BE2C (cell line): ENCODE data around the gene SPEM1. TPM values are rescaled to one million over a fixed set of nuclear protein-coding genes. Genes with fewer than 3 reads are reported as not detected.

ENCODE experiments used
- DNase-seq: peaks from one replicate; pipeline ENCODE4 v3.0.0-alpha.2; 2020
- H3K27me3 ChIP-seq: fragments of 250-450 bp; sonication (Bioruptor Pico); 2 replicates; pipeline ENCODE4 v1.5.1; 2020; ENCODE audit warnings: mild to moderate bottlenecking
- H3K36me3 ChIP-seq: fragments of 250-450 bp; sonication (Bioruptor Pico); 2 replicates; pipeline ENCODE4 v1.5.1; 2020; ENCODE audit warnings: mild to moderate bottlenecking
- H3K4me1 ChIP-seq: fragments of 250-450 bp; sonication (Bioruptor Pico); 2 replicates; pipeline ENCODE4 v1.5.1; 2020
- H3K4me3 ChIP-seq: 2 replicates; pipeline ENCODE4 v1.5.1; 2011; ENCODE audit warnings: low read depth, low read length
- H3K9me3 ChIP-seq: fragments of 250-450 bp; sonication (Bioruptor Pico); 2 replicates; pipeline ENCODE4 v1.5.1; 2020
- polyA plus RNA-seq: library from polyadenylated mRNA; unstranded; fragments of >200 nt; gene quantifications from one replicate; pipeline ENCODE4 v1.2.1, GENCODE V29; 2012; ENCODE audit warnings: low read depth, missing spikeins; ENCODE audit not compliant: insufficient read length, insufficient read depth
- TF ChIP-seq, protein P1 (sequence below): IDR thresholded peaks from 2 replicates; pipeline ENCODE4 v1.5.1; 2012; ENCODE audit warnings: mild to moderate bottlenecking, low read depth, low read length

SPEM1 gene, protein sequence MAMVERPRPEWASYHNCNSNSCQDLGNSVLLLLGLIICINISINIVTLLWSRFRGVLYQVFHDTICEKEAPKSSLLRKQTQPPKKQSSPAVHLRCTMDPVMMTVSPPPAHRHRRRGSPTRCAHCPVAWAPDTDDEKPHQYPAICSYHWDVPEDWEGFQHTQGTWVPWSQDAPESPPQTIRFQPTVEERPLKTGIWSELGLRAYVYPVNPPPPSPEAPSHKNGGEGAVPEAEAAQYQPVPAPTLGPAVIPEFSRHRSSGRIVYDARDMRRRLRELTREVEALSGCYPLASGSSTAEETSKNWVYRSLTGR
- polyA plus RNA-seq: not detected

DNA sequence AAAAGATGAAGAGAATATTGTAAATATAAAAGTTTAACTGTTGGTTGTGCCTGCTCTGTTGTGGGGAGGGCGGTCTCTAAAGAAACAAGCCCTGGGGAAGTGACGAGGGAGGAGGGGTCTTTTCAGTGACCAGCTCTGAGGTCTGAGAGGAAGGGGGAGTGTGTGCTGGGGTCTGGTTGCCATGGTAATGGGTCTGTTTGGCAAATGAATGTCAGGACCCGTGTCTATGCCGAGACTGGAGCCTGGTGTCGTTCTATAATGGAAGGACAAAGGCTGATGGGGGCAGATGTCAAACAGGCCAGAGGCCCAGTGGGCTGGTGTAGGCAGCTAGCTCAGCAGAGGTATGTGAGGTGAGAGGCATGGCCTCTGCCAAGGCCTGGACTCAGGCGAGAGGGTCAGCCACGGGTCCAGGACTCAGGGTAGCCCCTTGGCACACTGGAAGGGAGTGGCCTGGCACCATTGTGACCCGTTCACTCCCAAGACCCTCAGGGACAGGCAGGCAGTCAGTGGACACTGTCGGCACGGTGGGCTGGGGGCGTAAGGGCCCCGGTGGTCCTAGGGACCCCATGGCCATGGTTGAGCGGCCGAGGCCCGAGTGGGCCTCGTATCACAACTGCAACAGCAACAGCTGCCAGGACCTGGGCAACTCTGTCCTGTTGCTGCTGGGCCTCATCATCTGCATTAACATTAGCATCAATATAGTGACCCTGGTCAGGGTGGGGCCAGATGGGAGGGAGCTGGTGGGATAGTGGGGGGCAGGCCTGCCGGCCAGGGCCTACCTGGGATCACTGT lies at the start of gene SPEM1:
TSS of gene SPEM1 (plus strand) at position 506 of the 792 bp plus-strand sequence. CDS start at position 567, 61 bp downstream.
- no peak for DNase-seq
- TF ChIP-seq, protein P1, sequence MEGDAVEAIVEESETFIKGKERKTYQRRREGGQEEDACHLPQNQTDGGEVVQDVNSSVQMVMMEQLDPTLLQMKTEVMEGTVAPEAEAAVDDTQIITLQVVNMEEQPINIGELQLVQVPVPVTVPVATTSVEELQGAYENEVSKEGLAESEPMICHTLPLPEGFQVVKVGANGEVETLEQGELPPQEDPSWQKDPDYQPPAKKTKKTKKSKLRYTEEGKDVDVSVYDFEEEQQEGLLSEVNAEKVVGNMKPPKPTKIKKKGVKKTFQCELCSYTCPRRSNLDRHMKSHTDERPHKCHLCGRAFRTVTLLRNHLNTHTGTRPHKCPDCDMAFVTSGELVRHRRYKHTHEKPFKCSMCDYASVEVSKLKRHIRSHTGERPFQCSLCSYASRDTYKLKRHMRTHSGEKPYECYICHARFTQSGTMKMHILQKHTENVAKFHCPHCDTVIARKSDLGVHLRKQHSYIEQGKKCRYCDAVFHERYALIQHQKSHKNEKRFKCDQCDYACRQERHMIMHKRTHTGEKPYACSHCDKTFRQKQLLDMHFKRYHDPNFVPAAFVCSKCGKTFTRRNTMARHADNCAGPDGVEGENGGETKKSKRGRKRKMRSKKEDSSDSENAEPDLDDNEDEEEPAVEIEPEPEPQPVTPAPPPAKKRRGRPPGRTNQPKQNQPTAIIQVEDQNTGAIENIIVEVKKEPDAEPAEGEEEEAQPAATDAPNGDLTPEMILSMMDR: no peak
- H3K4me3 ChIP-seq: no peak within 1 kb of the TSS
- H3K9me3 ChIP-seq: no peaks in the 10 kb centered on the region
- H3K4me1 ChIP-seq: no peaks in the 10 kb centered on the region
- no peaks in the 10 kb centered on the region for H3K36me3 ChIP-seq
- H3K27me3 ChIP-seq: no peaks in the 10 kb centered on the region

DNA sequence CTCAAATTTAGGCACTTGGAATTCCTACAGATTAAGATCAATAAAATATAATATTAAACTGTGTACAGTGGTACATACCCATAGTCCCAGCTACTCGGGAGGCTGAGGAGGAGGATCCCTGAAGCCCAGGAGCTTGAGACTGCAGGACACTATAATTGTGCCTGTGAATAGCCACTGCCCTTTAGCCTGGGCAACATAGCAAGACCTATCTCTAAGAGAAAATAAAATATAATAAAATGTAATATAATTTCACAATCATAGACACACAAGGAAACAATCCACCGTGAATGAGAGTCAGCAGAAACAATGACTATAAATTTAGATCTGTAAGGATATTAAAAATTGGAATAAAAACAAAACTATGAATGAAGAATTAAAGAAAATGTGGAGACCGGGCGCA lies 49.3 kb upstream of the SPEM1 start:
- Histone ChIP-seq H3K4me3 (no peak overlapping the region), H3K4me1 (no peaks in the 10 kb centered on the region), H3K9me3 (no peaks in the 10 kb centered on the region), H3K36me3 (no peaks in the 10 kb centered on the region), H3K27me3 (no peaks in the 10 kb centered on the region)
- DNase-seq: no peak
- TF ChIP-seq, protein P1: no peak

DNA sequence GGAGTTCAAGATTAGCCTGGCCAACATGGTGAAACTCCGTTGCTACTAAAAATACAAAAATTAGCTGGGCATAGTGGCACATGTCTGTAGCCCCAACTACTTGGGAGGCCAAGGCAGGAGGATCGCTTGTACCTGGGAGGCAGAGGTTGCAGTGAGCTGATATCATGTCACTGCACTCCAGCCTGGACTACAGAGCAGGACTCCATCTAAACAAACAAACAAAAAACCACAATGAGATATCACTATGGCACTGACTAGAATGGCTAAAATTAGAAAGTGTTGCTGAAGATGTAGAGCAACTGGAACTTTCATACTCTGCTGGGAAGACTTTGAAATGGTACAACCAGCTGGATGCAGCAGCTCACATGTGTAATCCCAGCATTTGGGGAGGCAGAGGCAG lies 45.8 kb upstream of the SPEM1 start:
- H3K27me3 ChIP-seq: no peaks in the 10 kb centered on the region
- no peaks in the 10 kb centered on the region for H3K4me1 ChIP-seq
- no peak for DNase-seq
- H3K36me3 ChIP-seq: no peaks in the 10 kb centered on the region
- H3K4me3 ChIP-seq: no peak overlapping the region
- no peaks in the 10 kb centered on the region for H3K9me3 ChIP-seq
- TF ChIP-seq, protein P1: no peak

DNA sequence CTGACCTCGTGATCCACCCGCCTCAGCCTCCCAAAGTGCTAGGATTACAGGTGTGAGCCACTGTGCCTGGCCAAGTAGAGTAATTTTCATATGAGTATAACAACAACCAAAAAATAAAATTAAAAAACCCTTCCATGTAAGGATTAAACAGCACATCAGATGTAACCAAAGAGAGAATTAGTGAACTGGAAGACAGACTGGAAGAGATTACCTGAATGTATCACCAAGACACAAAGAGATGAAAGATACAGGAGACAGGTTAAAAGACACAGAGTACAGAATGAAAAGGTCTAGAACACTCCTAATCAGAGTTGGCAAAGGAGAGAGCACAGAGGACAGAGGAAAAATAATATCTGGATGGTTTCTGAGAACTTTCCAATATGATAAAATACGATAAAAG lies 41.0 kb upstream of the SPEM1 start:
- Histone ChIP-seq H3K27me3 (0 out of 2 replicates have a peak, but pooled peaks cover 3% of the 10 kb centered on the region), H3K4me1 (no peaks in the 10 kb centered on the region), H3K9me3 (no peaks in the 10 kb centered on the region), H3K36me3 (no peaks in the 10 kb centered on the region), H3K4me3 (no peak overlapping the region)
- no peak for DNase-seq
- TF ChIP-seq, protein P1: no peak

DNA sequence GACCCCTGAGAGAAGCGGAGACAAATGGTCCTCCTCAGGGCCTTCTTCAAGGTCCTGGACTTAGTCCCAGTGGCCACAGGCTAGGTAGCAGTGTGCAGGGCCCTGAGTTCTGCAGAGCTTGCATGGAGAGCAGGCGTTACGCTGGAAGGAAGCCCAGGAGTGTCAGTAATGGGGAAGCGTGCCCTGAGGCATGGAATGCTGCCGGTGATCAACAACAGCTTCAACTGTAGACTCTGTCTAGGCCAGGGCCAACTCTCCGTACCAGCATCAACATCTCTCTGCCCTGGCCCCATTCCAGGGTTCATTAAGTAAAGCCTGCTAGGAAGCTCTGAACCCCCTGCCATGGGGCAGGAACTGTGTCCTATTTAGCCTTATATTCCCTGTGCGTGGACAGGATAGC lies 39.8 kb upstream of the SPEM1 start:
- TF ChIP-seq, protein P1: no peak
- no peaks in the 10 kb centered on the region for H3K36me3 ChIP-seq
- peak; percentile 45 for DNase-seq
- H3K27me3 ChIP-seq: 0 out of 2 replicates have a peak, but pooled peaks cover 3% of the 10 kb centered on the region
- H3K4me1 ChIP-seq: no peaks in the 10 kb centered on the region
- H3K4me3 ChIP-seq: no peak overlapping the region
- no peaks in the 10 kb centered on the region for H3K9me3 ChIP-seq
